Brain pericyte (primary cell): ENCODE results near the gene PAM.

Experiments used
- DNase-seq: peaks from one replicate; pipeline ENCODE4 v3.0.0-alpha.2; 2012; ENCODE audit warnings: low read depth, low spot score

Gene PAM

DNA sequence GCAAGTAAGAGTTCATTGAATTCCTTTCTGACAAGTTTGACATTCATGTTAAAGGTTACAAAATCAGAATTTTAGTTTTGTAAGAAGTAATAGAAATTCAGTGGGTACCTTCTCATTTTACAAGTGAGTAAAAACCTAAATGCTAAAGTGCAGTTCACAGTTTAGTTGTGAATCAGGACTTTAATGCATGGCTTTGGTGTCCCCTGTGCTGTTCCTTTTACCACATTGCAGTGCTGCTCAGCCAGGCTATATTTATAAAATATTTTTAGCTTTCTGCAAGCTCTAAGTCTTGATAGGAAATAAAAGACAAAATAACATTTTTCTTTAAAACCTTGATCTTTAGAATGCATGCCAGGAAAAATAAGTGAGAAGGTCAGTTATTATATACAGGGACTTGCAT lies 26.3 kb downstream of the PAM start:
- no peak for DNase-seq

DNA sequence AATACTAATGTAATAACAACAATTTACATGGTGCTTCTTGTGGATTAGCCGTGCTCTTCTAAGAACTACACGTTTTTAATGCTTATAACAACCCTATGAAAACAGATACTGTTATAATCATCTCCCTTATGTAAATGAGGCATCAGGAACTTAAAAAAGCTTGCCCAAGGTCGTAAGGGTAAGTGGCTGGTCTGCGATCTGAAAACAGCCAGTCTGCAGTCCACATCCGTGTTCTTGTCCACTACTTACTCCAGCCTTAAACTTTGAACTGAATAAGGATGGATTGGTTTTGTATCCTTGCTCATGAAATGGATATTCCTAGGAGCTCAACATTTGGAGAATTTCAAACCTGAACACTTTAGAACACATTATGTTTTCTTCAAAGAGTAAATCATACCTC lies 26.7 kb downstream of the PAM start:
- DNase-seq: no peak

GRCh38 chr5:102782217-102782872 lies 27.2 kb downstream of the PAM start:
- no peak for DNase-seq

GRCh38 chr5:102787134-102787533 lies 32.0 kb downstream of the PAM start:
- DNase-seq: no peak

DNA sequence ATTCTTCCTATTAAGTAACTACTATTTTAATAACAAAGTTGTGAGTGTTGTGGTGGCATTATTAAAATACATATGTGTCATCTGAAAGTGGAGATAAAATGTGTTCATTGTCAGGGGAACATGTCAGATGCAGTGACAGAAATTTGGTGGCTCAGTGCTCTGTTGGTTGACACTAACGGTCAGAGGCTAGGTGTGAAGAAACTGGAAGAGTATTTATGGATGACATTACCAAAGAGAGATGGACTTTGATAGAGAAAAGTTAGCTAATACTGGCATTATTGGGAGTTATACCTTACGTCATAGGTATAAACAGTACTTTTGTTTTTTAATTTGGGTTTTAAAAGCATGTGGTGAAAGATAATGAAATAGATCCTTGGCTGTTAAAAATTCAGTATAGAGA lies 33.7 kb downstream of the PAM start:
- no peak for DNase-seq

GRCh38 chr5:102789469-102789868 lies 34.4 kb downstream of the PAM start:
- DNase-seq: no peak

DNA sequence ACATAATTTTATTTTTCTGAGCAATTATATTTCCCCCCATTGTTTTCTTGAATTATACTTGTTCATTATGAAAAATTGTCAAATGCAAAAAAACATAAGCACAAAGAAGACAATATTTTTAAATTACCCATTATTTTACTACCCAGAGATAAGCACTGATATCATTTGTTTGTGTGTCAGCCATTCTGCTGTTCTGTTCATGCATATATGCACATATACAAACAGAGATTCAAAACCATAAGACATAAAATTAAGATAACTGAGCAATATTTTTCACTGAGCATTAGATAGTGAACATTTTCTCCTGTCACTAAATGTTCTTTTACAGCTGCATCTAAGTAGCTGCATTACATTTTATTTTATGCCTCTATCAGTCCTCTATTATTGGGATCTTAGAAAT lies 35.6 kb downstream of the PAM start:
- no peak for DNase-seq

DNA sequence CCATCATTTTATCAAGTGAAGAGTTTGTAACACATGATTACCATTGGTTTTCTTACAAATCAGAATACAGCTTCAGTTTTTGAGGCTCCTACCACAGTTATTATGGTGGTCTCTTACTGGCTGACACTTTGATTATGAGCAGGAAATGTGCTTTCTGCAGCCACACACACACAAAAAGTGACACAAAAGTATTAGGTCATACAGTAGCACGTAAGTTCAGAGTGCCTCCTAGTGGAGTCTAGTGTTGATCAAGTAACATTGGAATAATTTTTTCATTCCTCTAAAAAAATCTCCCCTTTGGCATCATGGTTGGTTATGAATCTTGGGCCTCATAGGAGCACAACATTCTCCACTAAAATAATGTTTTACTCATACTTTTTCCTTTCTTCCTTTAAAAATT lies 37.6 kb downstream of the PAM start:
- no peak for DNase-seq

GRCh38 chr5:102794047-102794446 lies 38.9 kb downstream of the PAM start:
- DNase-seq: no peak

GRCh38 chr5:102794677-102795331 lies 39.7 kb downstream of the PAM start:
- no peak for DNase-seq

DNA sequence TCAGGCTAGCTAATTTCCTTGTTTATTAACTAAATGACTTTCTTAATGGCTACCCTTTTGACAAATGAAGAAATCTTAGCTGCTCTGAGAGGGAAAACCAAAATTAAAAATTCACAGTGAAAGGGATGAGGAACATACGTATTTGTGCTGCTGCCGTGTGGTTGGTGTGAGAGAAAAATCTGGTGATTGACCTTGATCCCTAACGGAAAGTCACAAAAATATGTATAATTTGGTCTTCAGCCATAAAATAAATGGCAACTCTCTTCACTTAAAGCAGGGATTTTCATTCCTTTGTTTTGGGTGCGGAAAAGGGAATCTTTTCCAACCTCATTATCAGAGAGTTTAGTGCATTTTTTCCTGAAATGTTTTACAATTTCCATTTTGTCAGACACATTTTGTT lies 40.4 kb downstream of the PAM start:
- DNase-seq: no peak

DNA sequence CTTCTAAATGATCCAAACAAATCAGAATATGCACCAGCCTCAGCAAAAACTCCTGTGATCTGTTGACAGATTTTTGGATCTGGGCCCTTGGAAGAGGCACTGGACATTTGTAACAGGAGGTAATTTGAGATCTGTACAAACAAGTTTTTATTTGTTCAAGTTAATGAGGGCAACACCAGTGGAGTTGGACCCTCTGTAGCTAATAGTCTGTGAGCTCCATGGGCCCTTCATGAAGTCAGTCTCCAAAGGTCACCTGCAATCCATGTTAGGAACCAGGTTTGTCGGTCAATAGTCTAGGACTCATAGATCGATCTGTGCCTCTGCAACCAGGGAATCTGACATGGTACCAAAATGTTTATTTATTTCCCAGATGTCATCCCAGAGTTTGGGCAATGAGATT lies 40.9 kb downstream of the PAM start:
- DNase-seq: no peak

- DNase-seq: no peak
Measured at GRCh38 chr5:102796498-102796897, 41.4 kb downstream of the PAM start.

DNA sequence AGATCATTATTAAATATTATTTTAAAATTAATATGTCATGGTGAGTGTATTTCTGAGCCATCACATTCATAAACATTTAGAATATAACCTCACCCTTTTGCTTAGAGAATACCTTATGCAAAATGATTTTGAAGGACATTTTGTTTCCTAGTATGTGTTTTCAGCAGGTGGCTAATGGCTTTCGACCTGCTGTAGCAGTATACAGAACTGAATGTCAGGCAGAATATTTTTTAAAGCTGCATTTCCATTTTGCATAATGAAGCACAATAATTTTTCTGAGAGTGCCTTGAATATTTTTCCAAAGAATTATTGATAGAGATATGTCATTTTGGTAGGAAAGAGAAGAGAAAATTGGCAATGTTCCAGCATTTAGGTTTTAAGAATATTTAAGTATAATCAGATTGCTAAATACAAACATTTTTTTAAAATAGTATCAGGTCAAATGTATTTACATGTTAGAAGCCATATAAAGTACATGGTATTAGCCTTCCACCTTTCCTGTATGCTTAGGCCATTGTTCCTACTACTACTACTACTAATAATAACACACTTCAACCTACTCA lies 42.3 kb downstream of the PAM start:
- DNase-seq: no peak

- no peak for DNase-seq
Measured at GRCh38 chr5:102798104-102798785, 43.1 kb downstream of the PAM start.

GRCh38 chr5:102799017-102799416 lies 43.9 kb downstream of the PAM start:
- no peak for DNase-seq

- DNase-seq: no peak
Measured at GRCh38 chr5:102800427-102800826, 45.3 kb downstream of the PAM start.

DNA sequence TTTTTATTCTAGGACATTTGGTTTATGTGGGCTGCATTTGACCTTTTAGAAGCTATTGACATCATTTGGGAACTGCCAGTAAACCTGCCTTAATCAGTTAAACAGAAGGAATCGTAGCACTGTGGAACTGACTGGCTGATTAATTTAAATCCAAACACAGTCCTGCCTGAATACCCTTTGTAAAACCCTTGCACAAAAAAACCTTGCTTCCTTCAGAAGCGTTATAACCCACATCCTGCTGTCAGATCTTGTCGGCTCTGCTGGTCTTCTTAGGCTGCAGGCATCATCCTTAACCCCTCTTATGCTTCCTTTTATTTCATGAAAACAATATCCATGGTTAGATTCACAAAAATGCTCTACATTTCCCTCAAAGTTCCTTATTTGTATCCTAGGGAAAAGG lies 46.3 kb downstream of the PAM start:
- DNase-seq: no peak

GRCh38 chr5:102802708-102803458 lies 47.8 kb downstream of the PAM start:
- no peak for DNase-seq

DNA sequence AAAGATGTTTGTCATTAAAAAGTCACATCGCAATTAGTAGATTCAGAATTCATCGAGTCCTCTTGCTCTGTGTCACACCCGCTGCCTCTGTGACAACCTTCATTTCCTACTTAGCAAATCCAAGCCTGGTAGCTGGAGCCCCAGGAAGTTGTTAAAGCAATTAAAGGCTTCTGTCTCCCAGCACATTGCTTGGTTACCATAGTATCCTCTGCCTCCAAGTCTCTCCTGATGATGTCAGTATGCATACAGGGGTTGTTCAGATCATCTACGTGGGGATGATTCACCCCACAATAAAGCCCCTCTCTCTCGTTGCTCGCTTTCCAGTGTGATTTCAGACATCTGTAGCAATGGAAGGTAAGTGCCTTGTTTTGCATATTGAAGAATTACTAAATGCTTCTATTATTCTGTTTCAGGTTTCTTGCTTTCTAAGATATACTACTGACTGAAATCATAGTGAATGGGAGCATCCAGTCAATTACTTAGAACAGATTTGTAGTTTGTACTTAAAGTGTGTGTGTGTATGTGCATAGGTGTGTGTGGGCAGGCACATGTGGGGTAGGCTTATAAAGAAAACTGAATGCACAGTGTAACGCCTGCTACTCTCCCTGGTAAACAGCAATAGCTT lies 52.9 kb downstream of the PAM start:
- no peak for DNase-seq

DNA sequence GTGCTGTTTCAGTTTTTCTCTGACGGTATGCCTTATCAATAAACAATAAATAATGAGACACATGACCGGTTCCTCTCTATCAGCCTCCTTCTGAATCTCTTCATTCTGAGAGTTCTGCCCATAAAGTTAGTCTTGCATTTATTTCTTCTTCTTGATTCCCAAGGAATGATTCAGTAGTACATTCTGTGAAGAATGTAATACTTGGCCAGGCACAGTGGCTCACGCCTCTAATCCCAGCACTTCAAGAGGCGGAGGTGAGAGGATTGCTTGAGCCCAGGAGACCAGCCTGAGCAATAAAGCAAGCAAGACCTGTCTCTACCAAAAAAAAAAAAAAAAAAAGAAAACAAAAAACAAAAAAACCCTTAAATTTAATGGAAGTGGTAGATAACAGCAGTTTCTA lies 53.9 kb downstream of the PAM start:
- DNase-seq: no peak

DNA sequence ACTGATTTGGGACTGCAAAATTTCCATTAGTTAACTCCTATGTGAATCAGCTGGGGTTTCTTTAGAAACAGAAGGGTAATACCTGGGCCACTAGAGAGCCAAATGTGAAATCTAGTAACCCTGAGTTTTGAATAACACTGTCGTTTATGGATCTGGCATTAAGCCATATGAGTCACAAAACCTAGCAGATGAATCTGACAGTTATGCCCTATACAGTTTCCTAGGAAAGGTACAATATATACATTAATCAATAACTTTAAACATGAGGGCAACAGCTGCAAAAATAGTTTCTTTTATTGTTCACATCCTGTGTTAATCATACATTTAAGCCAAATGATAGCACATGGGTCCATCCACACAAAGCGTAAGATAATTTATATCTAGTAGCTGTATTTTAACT lies 56.9 kb downstream of the PAM start:
- DNase-seq: no peak
